CD4-positive, alpha-beta memory T cell (primary cell): ENCODE results near the gene REXO1. TPM values are rescaled to one million over a fixed set of nuclear protein-coding genes. Genes with fewer than 3 reads are reported as not detected.
A peak's percentile ranks its signal among the peaks of the same experiment; 100 is the strongest.

Experiments
- CTCF ChIA-PET: fragments of 350-600 bp; sonication (Branson Sonifier 250); formaldehyde crosslinking; loops from one replicate; lab custom pipeline; 2021; ENCODE audit warnings: inconsistent platforms; ENCODE audit not compliant: partially characterized antibody; lab: Charles Lee
- POLR2A ChIA-PET: fragments of 350-600 bp; sonication (Branson Sonifier 250); formaldehyde crosslinking; loops from one replicate; lab custom pipeline; 2021; ENCODE audit not compliant: partially characterized antibody; lab: Charles Lee
- DNase-seq, 5 donors: peaks; one replicate each; pipeline versions ENCODE4 v3.0.0 to v3.0.0-alpha.2; 2020 to 2022; ENCODE audit warnings: mixed read lengths in 1 of 5
- H3K27ac ChIP-seq: one replicate; pipeline ENCODE4 v1.7.0; 2013; ENCODE audit warnings: low read depth, low read length
- H3K27me3 ChIP-seq: 2 replicates; pipeline ENCODE4 v1.7.0; 2013; ENCODE audit warnings: mild to moderate bottlenecking, low read length, moderate library complexity; ENCODE audit not compliant: insufficient read depth
- H3K36me3 ChIP-seq: 2 replicates; pipeline ENCODE4 v1.7.0; 2013; ENCODE audit warnings: mild to moderate bottlenecking, low read length, moderate library complexity; ENCODE audit not compliant: insufficient read depth
- H3K4me1 ChIP-seq: 2 replicates; pipeline ENCODE4 v1.7.0; 2013; ENCODE audit warnings: mild to moderate bottlenecking, low read length, moderate library complexity; ENCODE audit not compliant: insufficient read depth
- H3K4me3 ChIP-seq, 2 donors: one replicate each; pipeline ENCODE4 v1.7.0; 2013; ENCODE audit warnings: low read length in 2 of 2, mild to moderate bottlenecking in 1 of 2
- H3K9me3 ChIP-seq, 2 donors: one replicate each; pipeline ENCODE4 v1.7.0; 2013; ENCODE audit warnings: low read length in 2 of 2, control low read depth in 1 of 2; ENCODE audit not compliant: control insufficient read depth in 1 of 2
- H3K27ac Mint-ChIP-seq, 7 donors: one replicate each; pipeline ENCODE4 v1.8.0; 2020 to 2021; ENCODE audit warnings: mixed read lengths in 7 of 7, mild to moderate bottlenecking in 6 of 7, inconsistent platforms in 3 of 7, moderate library complexity in 3 of 7
- H3K27me3 Mint-ChIP-seq, 2 donors: one replicate each; pipeline ENCODE4 v1.8.0; 2020 to 2021; ENCODE audit warnings: mixed read lengths in 2 of 2
- H3K36me3 Mint-ChIP-seq, 2 donors: one replicate each; pipeline ENCODE4 v1.8.0; 2020 to 2021; ENCODE audit warnings: mixed read lengths in 2 of 2, inconsistent platforms in 1 of 2, mild to moderate bottlenecking in 1 of 2
- H3K4me1 Mint-ChIP-seq, 4 donors: one replicate each; pipeline ENCODE4 v1.8.0; 2020 to 2021; ENCODE audit warnings: mixed read lengths in 4 of 4, mild to moderate bottlenecking in 1 of 4
- H3K4me3 Mint-ChIP-seq, 8 donors: one replicate each; pipeline ENCODE4 v1.8.0; 2020 to 2021; ENCODE audit warnings: mixed read lengths in 8 of 8, mild to moderate bottlenecking in 7 of 8, moderate library complexity in 6 of 8, inconsistent platforms in 3 of 8
- H3K9me3 Mint-ChIP-seq, 8 donors: one replicate each; pipeline ENCODE4 v1.8.0; 2020 to 2021; ENCODE audit warnings: mixed read lengths in 8 of 8, mild to moderate bottlenecking in 5 of 8, inconsistent platforms in 3 of 8, moderate library complexity in 1 of 8
- intact Hi-C: fragments of 100-400 bp; cut with micrococcal nuclease; formaldehyde crosslinking; loops from one replicate; pipeline ENCODE4 v1.15.1; 2023
- polyA plus RNA-seq, 2 donors: library from polyadenylated mRNA; unstranded; fragments of 300-500 nt; fragmentation: Illumina TruSeq; gene quantifications; one replicate each; pipeline ENCODE4 v1.2.3, GENCODE V29; 2021
- total RNA-seq, 2 experiments: library from RNA; stranded (reverse); gene quantifications; one replicate each; pipeline ENCODE4 v1.2.3, GENCODE V29; 2021

REXO1 gene
- total and polyA plus RNA-seq, 4 experiments from 2014 or later = 1.5 to 57.3 (median 34.5) TPM

DNA sequence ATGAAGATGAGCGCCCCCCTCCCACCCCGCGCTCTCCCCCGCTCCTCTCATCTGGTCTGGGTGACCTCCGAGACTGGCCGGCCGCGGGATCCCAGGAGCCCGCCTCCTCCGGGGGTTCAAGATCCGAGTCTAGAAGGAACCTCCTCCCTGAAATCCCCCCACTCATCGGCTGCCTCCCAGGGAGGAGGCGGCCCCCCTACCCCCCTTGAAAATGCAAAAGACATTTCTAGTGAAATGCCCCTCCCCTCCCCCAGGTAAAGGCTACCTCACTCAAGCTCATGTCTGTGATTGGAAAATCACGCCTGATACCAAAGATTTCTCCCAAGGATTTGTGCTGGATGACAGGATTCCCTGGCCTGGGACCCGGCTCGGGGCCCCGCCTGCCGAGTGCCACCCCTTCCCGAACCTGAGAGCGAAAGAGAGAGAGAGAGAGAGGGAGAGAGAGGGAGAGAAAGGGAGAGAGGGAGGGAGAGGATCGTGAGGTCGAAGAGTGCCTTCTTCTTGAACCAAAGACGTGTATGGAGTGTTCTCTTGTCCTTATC, 71.6 kb downstream of the REXO1 start:
- Histone ChIP-seq H3K4me1 (no peaks in the 10 kb centered on the region), H3K4me3 (no peak overlapping the region), H3K27ac (no peak overlapping the region), H3K36me3 (no peaks in the 10 kb centered on the region), H3K9me3 (no peaks in the 10 kb centered on the region), H3K27me3 (peaks cover 40% of the 10 kb centered on the region)
- H3K36me3 Mint-ChIP-seq = no peaks in the 10 kb centered on the region
- DNase-seq = peak in 1 of 5 donors; percentile 13
- CTCF ChIA-PET = no interaction called here
- peaks cover 43 to 53% of the 10 kb centered on the region in 2 donors for H3K27me3 Mint-ChIP-seq
- intact Hi-C loops = no loop called here
- H3K4me1 Mint-ChIP-seq = peaks cover 0 to 6% (median under 1%) of the 10 kb centered on the region in 4 donors
- H3K27ac Mint-ChIP-seq = peak overlapping the region in 1 of 7 donors; percentile 67
- no peak overlapping the region for H3K4me3 Mint-ChIP-seq
- POLR2A ChIA-PET = no interaction called here
- peaks cover 0 to 20% (median 9%) of the 10 kb centered on the region in 8 donors for H3K9me3 Mint-ChIP-seq

GRCh38 chr19:1775951-1776605, 72.2 kb downstream of the REXO1 start:
- Histone ChIP-seq H3K36me3 (no peaks in the 10 kb centered on the region), H3K4me1 (no peaks in the 10 kb centered on the region), H3K27me3 (peaks cover 42% of the 10 kb centered on the region), H3K27ac (no peak overlapping the region), H3K9me3 (peaks cover 0 to 5% of the 10 kb centered on the region in 2 donors), H3K4me3 (no peak overlapping the region)
- H3K27me3 Mint-ChIP-seq = peaks cover 46 to 54% of the 10 kb centered on the region in 2 donors
- H3K4me3 Mint-ChIP-seq = no peak overlapping the region
- DNase-seq = peak in 1 of 5 donors; percentile 30
- POLR2A ChIA-PET = no interaction called here
- H3K27ac Mint-ChIP-seq = no peak overlapping the region
- peaks cover 0 to 6% (median under 1%) of the 10 kb centered on the region in 4 donors for H3K4me1 Mint-ChIP-seq
- peaks cover 0 to 22% (median 11%) of the 10 kb centered on the region in 8 donors for H3K9me3 Mint-ChIP-seq
- H3K36me3 Mint-ChIP-seq = no peaks in the 10 kb centered on the region
- intact Hi-C loops = no loop called here
- CTCF ChIA-PET = no interaction called here

DNA sequence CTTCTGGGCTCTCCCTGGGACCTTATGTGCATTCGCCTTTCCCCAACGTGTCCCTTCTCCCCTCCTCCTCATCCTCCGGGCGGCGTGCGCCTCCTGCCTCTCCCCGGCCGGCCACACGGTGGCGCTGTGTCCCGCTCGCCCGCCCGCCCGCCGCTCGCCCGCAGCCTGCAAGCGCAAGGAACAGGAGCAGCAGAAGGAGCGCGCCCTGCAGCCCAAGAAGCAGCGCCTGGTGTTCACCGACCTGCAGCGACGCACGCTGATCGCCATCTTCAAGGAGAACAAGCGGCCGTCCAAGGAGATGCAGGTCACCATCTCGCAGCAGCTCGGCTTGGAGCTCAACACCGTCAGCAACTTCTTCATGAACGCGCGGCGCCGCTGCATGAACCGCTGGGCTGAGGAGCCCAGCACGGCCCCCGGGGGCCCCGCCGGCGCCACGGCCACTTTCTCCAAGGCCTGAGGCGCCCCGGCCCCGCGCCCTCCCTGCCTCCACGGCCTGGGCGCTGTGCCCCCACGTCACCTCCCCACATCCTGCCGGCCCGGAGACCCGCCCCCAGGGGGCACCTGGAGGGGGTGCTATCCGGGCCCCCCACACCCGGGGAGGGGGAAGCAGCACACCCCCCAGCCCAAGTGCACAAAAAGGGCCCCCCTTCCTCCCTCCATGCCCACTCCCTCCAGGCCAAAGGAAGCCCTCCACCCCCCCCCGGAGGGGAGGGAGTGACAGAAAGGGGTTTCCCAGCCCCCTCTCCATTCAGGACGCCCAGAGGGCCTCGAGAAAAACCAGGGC, 73.1 kb downstream of the REXO1 start:
- DNase-seq = peak in 1 of 5 donors; percentile 16
- Mint-ChIP-seq H3K36me3 (no peaks in the 10 kb centered on the region), H3K9me3 (peaks cover 0 to 24% (median 17%) of the 10 kb centered on the region in 8 donors), H3K4me1 (peaks cover 0 to 6% (median under 1%) of the 10 kb centered on the region in 4 donors), H3K27me3 (peaks cover 44 to 53% of the 10 kb centered on the region in 2 donors), H3K27ac (no peak overlapping the region), H3K4me3 (no peak overlapping the region)
- Histone ChIP-seq H3K4me1 (no peaks in the 10 kb centered on the region), H3K27ac (no peak overlapping the region), H3K9me3 (peaks cover 0 to 9% of the 10 kb centered on the region in 2 donors), H3K27me3 (peaks cover 39% of the 10 kb centered on the region), H3K4me3 (no peak overlapping the region), H3K36me3 (no peaks in the 10 kb centered on the region)
- intact Hi-C loops = no loop called here
- ChIA-PET CTCF (interaction anchor here (1.0 kb wide), 1 partner anchor 10 kb away, joined by 3 read pairs; no protein-coding TSS in a partner anchor), POLR2A (no interaction called here)

- CTCF ChIA-PET = interaction anchor here (2.2 kb wide), 1 partner anchor 9 kb away, joined by 9 read pairs; no protein-coding TSS in a partner anchor
- no peak overlapping the region for H3K27ac Mint-ChIP-seq
These were observed 75.1 kb downstream of the REXO1 start for GRCh38 chr19:1773184-1773583.

GRCh38 chr19:1770866-1771576, 77.3 kb downstream of the REXO1 start:
- CTCF ChIA-PET = interaction anchor here (1.3 to 2.2 kb wide), 2 partner anchors 11 to 23 kb away, joined by 4 to 9 read pairs; no protein-coding TSS in a partner anchor
- Mint-ChIP-seq H3K9me3 (peaks cover 0 to 27% (median 19%) of the 10 kb centered on the region in 8 donors), H3K27me3 (peaks cover 35 to 47% of the 10 kb centered on the region in 2 donors), H3K27ac (no peak overlapping the region), H3K4me1 (no peaks in the 10 kb centered on the region), H3K4me3 (no peak overlapping the region), H3K36me3 (no peaks in the 10 kb centered on the region)
- H3K4me1 ChIP-seq = peaks cover 4% of the 10 kb centered on the region
- POLR2A ChIA-PET = interaction anchor here (0.7 kb wide), 1 partner anchor 43 kb away, joined by 3 read pairs; no protein-coding TSS in a partner anchor
- no peaks in the 10 kb centered on the region for H3K36me3 ChIP-seq
- no peak overlapping the region for H3K4me3 ChIP-seq
- peaks cover 0 to 9% of the 10 kb centered on the region in 2 donors for H3K9me3 ChIP-seq
- peaks cover 57% of the 10 kb centered on the region for H3K27me3 ChIP-seq
- DNase-seq = no peak
- H3K27ac ChIP-seq = no peak overlapping the region
- intact Hi-C loops = no loop called here

More at GRCh38 chr19:1773184-1773583, 75.1 kb downstream of the REXO1 start:
- no peak overlapping the region for H3K4me3 Mint-ChIP-seq
- H3K4me1 Mint-ChIP-seq = peaks cover 0 to 2% (median under 1%) of the 10 kb centered on the region in 4 donors
- Histone ChIP-seq H3K27ac (no peak overlapping the region), H3K27me3 (peaks cover 50% of the 10 kb centered on the region), H3K4me1 (no peaks in the 10 kb centered on the region), H3K36me3 (no peaks in the 10 kb centered on the region), H3K4me3 (no peak overlapping the region), H3K9me3 (peaks cover 0 to 9% of the 10 kb centered on the region in 2 donors)
- H3K9me3 Mint-ChIP-seq = peaks cover 0 to 27% (median 19%) of the 10 kb centered on the region in 8 donors
- peaks cover 42 to 47% of the 10 kb centered on the region in 2 donors for H3K27me3 Mint-ChIP-seq
- H3K36me3 Mint-ChIP-seq = no peaks in the 10 kb centered on the region
- peak in 1 of 5 donors; percentile 1 for DNase-seq
- intact Hi-C loops = no loop called here
- POLR2A ChIA-PET = no interaction called here

DNA sequence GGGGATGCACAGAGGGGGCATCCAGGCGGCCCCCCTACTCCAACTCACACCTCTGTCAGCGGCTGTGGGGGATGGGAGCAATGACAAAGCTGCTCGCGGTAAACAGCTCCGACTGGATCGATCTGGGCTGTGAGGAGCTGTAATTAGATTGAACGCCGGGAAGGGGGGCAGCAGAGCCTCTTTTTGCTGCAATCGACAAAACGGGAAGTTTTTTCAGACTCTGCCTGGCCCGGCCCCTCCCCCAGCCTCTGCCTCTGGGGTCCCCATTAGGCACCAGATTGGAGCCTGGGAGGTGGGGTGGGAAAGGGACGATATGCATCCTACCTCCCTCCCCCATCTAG, 78.7 kb downstream of the REXO1 start:
- H3K27me3 ChIP-seq = peaks cover 64% of the 10 kb centered on the region
- H3K9me3 ChIP-seq = peaks cover 0 to 9% of the 10 kb centered on the region in 2 donors
- peak in 1 of 5 donors; percentile 10 for DNase-seq
- POLR2A ChIA-PET = no interaction called here
- H3K27ac ChIP-seq = no peak overlapping the region
- peaks cover 4% of the 10 kb centered on the region for H3K4me1 ChIP-seq
- H3K4me3 Mint-ChIP-seq = no peak overlapping the region
- H3K9me3 Mint-ChIP-seq = peaks cover 0 to 27% (median 21%) of the 10 kb centered on the region in 8 donors
- peaks cover 39 to 53% of the 10 kb centered on the region in 2 donors for H3K27me3 Mint-ChIP-seq
- no peak overlapping the region for H3K4me3 ChIP-seq
- H3K27ac Mint-ChIP-seq = no peak overlapping the region
- no peaks in the 10 kb centered on the region for H3K36me3 ChIP-seq
- intact Hi-C loops = loop anchor here (5.0 kb wide), 1 partner anchor 43 kb away; the partner anchor contains the start of gene ATP8B3
- H3K36me3 Mint-ChIP-seq = no peaks in the 10 kb centered on the region
- CTCF ChIA-PET = interaction anchor here (1.1 kb wide), 1 partner anchor 10 kb away, joined by 3 read pairs; no protein-coding TSS in a partner anchor
- no peaks in the 10 kb centered on the region for H3K4me1 Mint-ChIP-seq
